Activated B cell treated with CpG ODN at 0.5 μM for 24 hours (primary cell): ENCODE data around the gene TRPV4. TPM values are rescaled to one million over a fixed set of nuclear protein-coding genes. Genes with fewer than 3 reads are reported as not detected.

Source experiments
- ATAC-seq: fragments of 200-7000 bp; cut with Tn5 transposase; one replicate; pipeline ENCODE4 v1.10.0; 2021; ENCODE audit warnings: low read depth, mild to moderate bottlenecking, moderate library complexity
- CTCF ChIA-PET: fragments of 350-600 bp; sonication (Branson Sonifier 250); formaldehyde crosslinking; loops from one replicate; lab custom pipeline; 2021; ENCODE audit warnings: antibody characterized with exemption; lab: Charles Lee
- POLR2A ChIA-PET: fragments of 350-600 bp; sonication (Branson Sonifier 250); formaldehyde crosslinking; loops from one replicate; lab custom pipeline; 2021; ENCODE audit warnings: antibody characterized with exemption; lab: Charles Lee
- DNase-seq: peaks from one replicate; pipeline ENCODE4 v3.0.0; 2022
- H3K27ac Mint-ChIP-seq: one replicate; pipeline ENCODE4 v1.8.0; 2020; ENCODE audit warnings: mixed read lengths
- H3K27me3 Mint-ChIP-seq: one replicate; pipeline ENCODE4 v1.8.0; 2021; ENCODE audit warnings: mixed read lengths
- H3K36me3 Mint-ChIP-seq: one replicate; pipeline ENCODE4 v1.8.0; 2021; ENCODE audit warnings: low read depth, mixed read lengths
- H3K4me1 Mint-ChIP-seq: one replicate; pipeline ENCODE4 v1.8.0; 2021; ENCODE audit warnings: mixed read lengths
- H3K4me3 Mint-ChIP-seq: one replicate; pipeline ENCODE4 v1.8.0; 2020; ENCODE audit warnings: mild to moderate bottlenecking, mixed read lengths
- H3K9me3 Mint-ChIP-seq: one replicate; pipeline ENCODE4 v1.8.0; 2020; ENCODE audit warnings: mixed read lengths
- intact Hi-C: fragments of 100-400 bp; cut with micrococcal nuclease; formaldehyde crosslinking; loops from one replicate; pipeline ENCODE4 v1.15.1; 2024
- total RNA-seq: library from RNA; stranded (reverse); gene quantifications from 2 replicates; pipeline ENCODE4 v1.2.3, GENCODE V29; 2022
- TF ChIP-seq, protein P1 (sequence below): fragments of 200-600 bp; IDR thresholded peaks from one replicate; pipeline ENCODE4 v1.8.0; 2022; ENCODE audit warnings: antibody characterized with exemption, mild to moderate bottlenecking

Gene TRPV4
- total RNA-seq, 1 donor from 2014 or later = not detected

DNA sequence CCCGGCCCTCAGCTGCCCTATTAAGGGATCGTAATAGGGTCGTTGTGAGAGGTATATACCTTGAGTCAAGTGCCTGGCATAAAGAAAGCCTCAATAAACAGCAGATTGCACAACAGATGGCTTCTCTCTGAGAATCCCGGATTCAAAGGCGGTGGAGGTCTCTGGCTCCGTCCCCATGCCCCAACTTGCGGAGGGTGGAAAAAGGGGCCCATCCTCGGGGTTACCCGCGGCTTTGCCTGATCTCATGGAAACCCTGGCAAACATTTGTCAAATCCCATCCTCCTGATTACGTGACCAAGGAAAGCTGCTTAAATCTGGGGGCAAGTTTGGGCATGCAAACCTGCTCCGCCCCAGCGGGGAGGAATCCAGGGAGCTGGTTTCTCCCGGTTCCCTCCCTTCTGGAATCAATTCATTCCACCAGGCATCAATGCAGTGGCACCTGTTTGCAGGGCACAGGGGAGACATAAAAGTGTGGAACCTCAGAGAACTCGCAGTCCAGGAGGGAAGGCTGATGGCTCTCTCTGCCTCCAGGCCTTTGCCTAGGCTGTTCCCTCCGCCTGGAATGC, 12.3 kb downstream of the TRPV4 start:
- Mint-ChIP-seq H3K27ac (no peak overlapping the region), H3K36me3 (no peaks in the 10 kb centered on the region), H3K9me3 (no peaks in the 10 kb centered on the region), H3K4me1 (no peaks in the 10 kb centered on the region), H3K4me3 (no peak overlapping the region), H3K27me3 (peaks cover 17% of the 10 kb centered on the region)
- TF ChIP-seq, protein P1, sequence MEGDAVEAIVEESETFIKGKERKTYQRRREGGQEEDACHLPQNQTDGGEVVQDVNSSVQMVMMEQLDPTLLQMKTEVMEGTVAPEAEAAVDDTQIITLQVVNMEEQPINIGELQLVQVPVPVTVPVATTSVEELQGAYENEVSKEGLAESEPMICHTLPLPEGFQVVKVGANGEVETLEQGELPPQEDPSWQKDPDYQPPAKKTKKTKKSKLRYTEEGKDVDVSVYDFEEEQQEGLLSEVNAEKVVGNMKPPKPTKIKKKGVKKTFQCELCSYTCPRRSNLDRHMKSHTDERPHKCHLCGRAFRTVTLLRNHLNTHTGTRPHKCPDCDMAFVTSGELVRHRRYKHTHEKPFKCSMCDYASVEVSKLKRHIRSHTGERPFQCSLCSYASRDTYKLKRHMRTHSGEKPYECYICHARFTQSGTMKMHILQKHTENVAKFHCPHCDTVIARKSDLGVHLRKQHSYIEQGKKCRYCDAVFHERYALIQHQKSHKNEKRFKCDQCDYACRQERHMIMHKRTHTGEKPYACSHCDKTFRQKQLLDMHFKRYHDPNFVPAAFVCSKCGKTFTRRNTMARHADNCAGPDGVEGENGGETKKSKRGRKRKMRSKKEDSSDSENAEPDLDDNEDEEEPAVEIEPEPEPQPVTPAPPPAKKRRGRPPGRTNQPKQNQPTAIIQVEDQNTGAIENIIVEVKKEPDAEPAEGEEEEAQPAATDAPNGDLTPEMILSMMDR = no peak
- POLR2A ChIA-PET = no interaction called here
- ATAC-seq (no peak), DNase-seq (no peak)
- CTCF ChIA-PET = no interaction called here
- intact Hi-C loops = no loop called here

GRCh38 chr12:109818905-109819500, 14.2 kb downstream of the TRPV4 start:
- ATAC-seq (no peak), DNase-seq (no peak)
- no peak overlapping the region for H3K4me3 Mint-ChIP-seq
- H3K4me1 Mint-ChIP-seq = no peaks in the 10 kb centered on the region
- TF ChIP-seq, protein P1 = no peak
- no peak overlapping the region for H3K27ac Mint-ChIP-seq
- H3K27me3 Mint-ChIP-seq = peaks cover 15% of the 10 kb centered on the region
- intact Hi-C loops = no loop called here
- H3K36me3 Mint-ChIP-seq = no peaks in the 10 kb centered on the region
- ChIA-PET POLR2A (no interaction called here), CTCF (no interaction called here)
- no peaks in the 10 kb centered on the region for H3K9me3 Mint-ChIP-seq

- peaks cover 15% of the 10 kb centered on the region for H3K27me3 Mint-ChIP-seq
- H3K9me3 Mint-ChIP-seq = no peaks in the 10 kb centered on the region
- DNase-seq (no peak), ATAC-seq (no peak)
- H3K27ac Mint-ChIP-seq = no peak overlapping the region
- H3K4me1 Mint-ChIP-seq = no peaks in the 10 kb centered on the region
- no peaks in the 10 kb centered on the region for H3K36me3 Mint-ChIP-seq
- H3K4me3 Mint-ChIP-seq = no peak overlapping the region
- intact Hi-C loops = no loop called here
- ChIA-PET CTCF (no interaction called here), POLR2A (no interaction called here)
- TF ChIP-seq, protein P1 = no peak
Measured at GRCh38 chr12:109818253-109818652, 14.9 kb downstream of the TRPV4 start.

GRCh38 chr12:109817627-109818231, 15.5 kb downstream of the TRPV4 start:
- Mint-ChIP-seq H3K4me3 (no peak overlapping the region), H3K27ac (no peak overlapping the region), H3K4me1 (no peaks in the 10 kb centered on the region), H3K27me3 (peaks cover 15% of the 10 kb centered on the region), H3K36me3 (no peaks in the 10 kb centered on the region), H3K9me3 (no peaks in the 10 kb centered on the region)
- POLR2A ChIA-PET = no interaction called here
- ATAC-seq (no peak), DNase-seq (no peak)
- TF ChIP-seq, protein P1 = no peak
- intact Hi-C loops = no loop called here
- CTCF ChIA-PET = no interaction called here

- POLR2A ChIA-PET = no interaction called here
- TF ChIP-seq, protein P1 = no peak
- Mint-ChIP-seq H3K36me3 (no peaks in the 10 kb centered on the region), H3K27me3 (peaks cover 14% of the 10 kb centered on the region), H3K4me1 (no peaks in the 10 kb centered on the region), H3K4me3 (no peak overlapping the region), H3K9me3 (no peaks in the 10 kb centered on the region), H3K27ac (no peak overlapping the region)
- ATAC-seq (no peak), DNase-seq (no peak)
- CTCF ChIA-PET = no interaction called here
- intact Hi-C loops = no loop called here
Measured at GRCh38 chr12:109816870-109817269, 16.3 kb downstream of the TRPV4 start.
